Uterus (tissue), 4 donors: ENCODE data around the gene REV1. TPM values are rescaled to one million over a fixed set of nuclear protein-coding genes. Genes with fewer than 3 reads are reported as not detected.

Source experiments
- DNase-seq, 2 donors: peaks; one replicate each; pipeline ENCODE4 v3.0.0-alpha.2; 2019 to 2020
- H3K27ac ChIP-seq, 2 donors: fragments of 200-600 bp; sonication (generic); 1 replicate in 1 of 2; 2 replicates in 1 of 2; pipeline ENCODE4 v1.5.1; 2016 to 2018
- H3K27me3 ChIP-seq, 2 donors: fragments of 200-600 bp; sonication (generic); one replicate each; pipeline ENCODE4 v1.5.1; 2018 to 2019; ENCODE audit warnings: control low read depth in 1 of 2
- H3K36me3 ChIP-seq, 2 donors: fragments of 200-600 bp; sonication (generic); one replicate each; pipeline ENCODE4 v1.5.1; 2019; ENCODE audit warnings: control low read depth in 1 of 2
- H3K4me1 ChIP-seq, 2 donors: fragments of 200-600 bp; sonication (generic); one replicate each; pipeline ENCODE4 v1.5.1; 2018 to 2019; ENCODE audit warnings: control low read depth in 1 of 2
- H3K4me3 ChIP-seq, 2 donors: fragments of 200-600 bp; sonication (generic); 1 replicate in 1 of 2; 2 replicates in 1 of 2; pipeline ENCODE4 v1.5.1; 2018 to 2019; ENCODE audit warnings: mild to moderate bottlenecking in 1 of 2
- H3K9me3 ChIP-seq, 2 donors: fragments of 200-600 bp; sonication (generic); one replicate each; pipeline ENCODE4 v1.5.1; 2019; ENCODE audit warnings: control low read depth in 1 of 2
- CTCF ChIP-seq, 4 experiments: fragments of 200-600 bp in 2 of 4; fragments of 450-650 bp in 2 of 4; sonication (generic) in 2 of 4; IDR thresholded peaks; one replicate each; pipeline ENCODE4 v1.5.1; 2016 to 2019; ENCODE audit warnings: antibody characterized with exemption in 4 of 4, mild to moderate bottlenecking in 2 of 4, moderate library complexity in 1 of 4
- POLR2A ChIP-seq, 2 donors: fragments of 450-650 bp; IDR thresholded peaks; one replicate each; pipeline ENCODE4 v1.6.1; 2016; ENCODE audit warnings: antibody characterized with exemption in 2 of 2, mild to moderate bottlenecking in 1 of 2, moderate library complexity in 1 of 2
- intact Hi-C: fragments of 100-400 bp; cut with DNase I; formaldehyde crosslinking; loops from one replicate; pipeline ENCODE4 v1.15.1; 2023; ENCODE audit warnings: low total_unique reads
- total RNA-seq, 4 donors: library from RNA; depleted of rRNA in 3 of 4; stranded (reverse); fragments of >200 nt in 3 of 4; gene quantifications; one replicate each; pipeline versions ENCODE4 v1.1.0 to v1.2.4, GENCODE V29; 2014 to 2023
- donor health status: DM: yes; HTN: yes; CAD: no.

REV1 gene
- total RNA-seq, 4 donors from 2014 or later = 20.7 to 132 (median 65.4) TPM

- intact Hi-C loops = no loop called here
- Histone ChIP-seq H3K36me3 (no peaks in the 10 kb centered on the region), H3K4me3 (no peak overlapping the region), H3K4me1 (no peaks in the 10 kb centered on the region), H3K9me3 (no peaks in the 10 kb centered on the region), H3K27ac (peak overlapping the region; percentile 31 to 34), H3K27me3 (no peaks in the 10 kb centered on the region)
- no peak for TF ChIP-seq POLR2A (IDR thresholded peaks at IDR 0.05)
- no peak for TF ChIP-seq CTCF (IDR thresholded peaks at IDR 0.05)
- DNase-seq = no peak
These were observed 22.4 kb downstream of the REV1 start for GRCh38 chr2:99467390-99467789.

- Histone ChIP-seq H3K27ac (no peak overlapping the region), H3K27me3 (no peaks in the 10 kb centered on the region), H3K4me3 (no peak overlapping the region), H3K36me3 (no peaks in the 10 kb centered on the region), H3K4me1 (no peaks in the 10 kb centered on the region), H3K9me3 (no peaks in the 10 kb centered on the region)
- intact Hi-C loops = no loop called here
- no peak for DNase-seq
- TF ChIP-seq CTCF (IDR thresholded peaks at IDR 0.05) = no peak
- TF ChIP-seq POLR2A (IDR thresholded peaks at IDR 0.05) = no peak
These were observed 27.9 kb downstream of the REV1 start for GRCh38 chr2:99461828-99462483.

GRCh38 chr2:99458529-99458928, 31.3 kb downstream of the REV1 start:
- no peak for DNase-seq
- H3K27me3 ChIP-seq = no peaks in the 10 kb centered on the region
- no peak for TF ChIP-seq CTCF (IDR thresholded peaks at IDR 0.05)
- intact Hi-C loops = no loop called here
- H3K9me3 ChIP-seq = no peaks in the 10 kb centered on the region
- no peak overlapping the region for H3K27ac ChIP-seq
- no peak overlapping the region for H3K4me3 ChIP-seq
- H3K4me1 ChIP-seq = no peaks in the 10 kb centered on the region
- no peaks in the 10 kb centered on the region for H3K36me3 ChIP-seq

GRCh38 chr2:99451686-99452085, 38.1 kb downstream of the REV1 start:
- intact Hi-C loops = no loop called here
- H3K4me3 ChIP-seq = no peak overlapping the region
- H3K36me3 ChIP-seq = no peaks in the 10 kb centered on the region
- no peak for DNase-seq
- no peaks in the 10 kb centered on the region for H3K9me3 ChIP-seq
- no peaks in the 10 kb centered on the region for H3K27me3 ChIP-seq
- TF ChIP-seq CTCF (IDR thresholded peaks at IDR 0.05) = no peak
- TF ChIP-seq POLR2A (IDR thresholded peaks at IDR 0.05) = no peak
- no peaks in the 10 kb centered on the region for H3K4me1 ChIP-seq
- H3K27ac ChIP-seq = no peak overlapping the region

- H3K36me3 ChIP-seq = no peaks in the 10 kb centered on the region
- TF ChIP-seq POLR2A (IDR thresholded peaks at IDR 0.05) = no peak
- no peak for TF ChIP-seq CTCF (IDR thresholded peaks at IDR 0.05)
These were observed 38.5 kb downstream of the REV1 start for GRCh38 chr2:99451280-99451679.

More at GRCh38 chr2:99451280-99451679, 38.5 kb downstream of the REV1 start:
- intact Hi-C loops = no loop called here
- no peak for DNase-seq
- Histone ChIP-seq H3K27ac (no peak overlapping the region), H3K9me3 (no peaks in the 10 kb centered on the region), H3K4me3 (no peak overlapping the region), H3K27me3 (no peaks in the 10 kb centered on the region), H3K4me1 (no peaks in the 10 kb centered on the region)
